ENCODE data around the gene PPP4C. TPM values are rescaled to one million over a fixed set of nuclear protein-coding genes. Genes with fewer than 3 reads are reported as not detected.

The PPP4C gene
- total and polyA plus RNA-seq, 12 donors = 34.5 to 82.1 (median 42.4) TPM

GRCh38 chr16:30104090-30104489 lies 28.3 kb downstream of the PPP4C start:
- TF ChIP-seq, protein P1, sequence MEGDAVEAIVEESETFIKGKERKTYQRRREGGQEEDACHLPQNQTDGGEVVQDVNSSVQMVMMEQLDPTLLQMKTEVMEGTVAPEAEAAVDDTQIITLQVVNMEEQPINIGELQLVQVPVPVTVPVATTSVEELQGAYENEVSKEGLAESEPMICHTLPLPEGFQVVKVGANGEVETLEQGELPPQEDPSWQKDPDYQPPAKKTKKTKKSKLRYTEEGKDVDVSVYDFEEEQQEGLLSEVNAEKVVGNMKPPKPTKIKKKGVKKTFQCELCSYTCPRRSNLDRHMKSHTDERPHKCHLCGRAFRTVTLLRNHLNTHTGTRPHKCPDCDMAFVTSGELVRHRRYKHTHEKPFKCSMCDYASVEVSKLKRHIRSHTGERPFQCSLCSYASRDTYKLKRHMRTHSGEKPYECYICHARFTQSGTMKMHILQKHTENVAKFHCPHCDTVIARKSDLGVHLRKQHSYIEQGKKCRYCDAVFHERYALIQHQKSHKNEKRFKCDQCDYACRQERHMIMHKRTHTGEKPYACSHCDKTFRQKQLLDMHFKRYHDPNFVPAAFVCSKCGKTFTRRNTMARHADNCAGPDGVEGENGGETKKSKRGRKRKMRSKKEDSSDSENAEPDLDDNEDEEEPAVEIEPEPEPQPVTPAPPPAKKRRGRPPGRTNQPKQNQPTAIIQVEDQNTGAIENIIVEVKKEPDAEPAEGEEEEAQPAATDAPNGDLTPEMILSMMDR (IDR thresholded peaks at IDR 0.05) = no peak
- H3K36me3 ChIP-seq = peaks cover 0 to 57% (median 0%) of the 10 kb centered on the region in 9 donors
- no peak overlapping the region for H3K27ac ChIP-seq
- peaks cover 0 to 11% (median 0%) of the 10 kb centered on the region in 11 donors for H3K9me3 ChIP-seq
- 76 to 86% methylated on average over 4 of the region's 4 CpGs for WGBS, 2 donors
- intact Hi-C loops (cut with DNase I) = no loop called here
- DNase-seq (no peak), ATAC-seq (no peak)
- H3K27me3 ChIP-seq = no peaks in the 10 kb centered on the region
- no peak overlapping the region for H3K4me3 ChIP-seq
- no peaks in the 10 kb centered on the region for H3K4me1 ChIP-seq

DNA sequence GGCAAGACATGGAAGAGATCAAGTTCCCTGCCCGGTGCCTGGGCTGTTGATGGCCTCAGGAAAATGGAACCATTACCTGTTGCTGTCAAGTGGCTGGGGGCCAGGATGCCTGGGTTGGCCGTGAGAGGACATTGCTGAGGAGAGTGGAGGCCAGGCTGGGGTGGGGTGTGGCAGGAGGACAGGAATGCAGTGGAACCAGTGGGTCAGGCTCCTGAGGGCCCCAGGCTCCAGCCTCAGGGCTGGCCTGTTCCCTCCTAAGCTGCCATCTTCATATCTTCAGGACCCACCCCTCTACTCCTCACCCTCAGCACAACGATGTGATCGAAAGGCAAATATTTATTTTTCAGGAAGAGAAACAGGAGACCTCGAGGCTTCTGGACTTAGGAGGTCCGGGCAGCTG lies 28.7 kb downstream of the PPP4C start:
- Histone ChIP-seq H3K9me3 (peaks cover 0 to 7% (median 0%) of the 10 kb centered on the region in 11 donors), H3K4me3 (no peak overlapping the region), H3K4me1 (no peaks in the 10 kb centered on the region), H3K27me3 (no peaks in the 10 kb centered on the region), H3K36me3 (peaks cover 0 to 61% (median 0%) of the 10 kb centered on the region in 9 donors), H3K27ac (no peak overlapping the region)
- ATAC-seq (no peak), DNase-seq (no peak)
- TF ChIP-seq, protein P1 (IDR thresholded peaks at IDR 0.05) = no peak
- WGBS, 2 donors = 87 to 91% methylated on average over 6 of the region's 6 CpGs
- intact Hi-C loops (cut with DNase I) = no loop called here

DNA sequence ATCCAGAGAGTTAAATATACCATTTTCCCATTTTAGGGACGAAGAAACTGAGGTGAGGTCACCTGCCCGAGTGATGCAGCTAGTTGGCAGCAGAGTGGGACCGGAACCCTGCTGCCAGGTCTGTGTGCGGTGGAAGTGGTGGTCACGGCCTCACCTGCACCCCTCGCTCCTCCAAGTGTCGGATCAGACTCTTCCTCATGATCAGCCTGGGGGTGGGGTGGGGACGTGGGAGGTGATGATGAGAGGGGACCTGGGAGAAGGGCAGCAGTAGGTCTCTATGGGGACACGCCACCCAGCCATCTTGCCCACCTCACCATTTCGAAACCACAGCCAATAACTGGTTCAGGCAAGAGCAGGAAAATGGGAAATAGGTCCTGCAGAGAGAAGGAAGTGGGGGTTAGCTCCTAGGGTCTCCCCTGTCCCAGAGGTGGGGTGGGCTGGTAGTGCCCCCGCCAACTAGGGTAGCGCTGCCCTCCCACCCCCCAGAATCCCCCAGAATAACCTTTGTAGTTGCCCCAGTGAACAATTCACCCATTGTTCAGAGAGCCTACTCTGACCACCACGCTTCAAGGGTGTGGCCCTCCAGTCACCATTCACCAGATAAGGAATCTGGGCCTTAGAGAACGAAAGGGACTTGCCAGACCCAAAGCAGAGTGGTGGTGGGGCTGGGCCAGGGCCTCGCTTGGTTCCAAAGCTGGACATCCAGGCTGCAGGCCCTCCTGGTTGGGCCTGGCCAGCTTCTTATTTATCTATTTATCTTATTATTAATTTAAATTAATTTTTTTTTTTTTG lies 32.5 kb downstream of the PPP4C start:
- intact Hi-C loops (cut with DNase I) = no loop called here

DNA sequence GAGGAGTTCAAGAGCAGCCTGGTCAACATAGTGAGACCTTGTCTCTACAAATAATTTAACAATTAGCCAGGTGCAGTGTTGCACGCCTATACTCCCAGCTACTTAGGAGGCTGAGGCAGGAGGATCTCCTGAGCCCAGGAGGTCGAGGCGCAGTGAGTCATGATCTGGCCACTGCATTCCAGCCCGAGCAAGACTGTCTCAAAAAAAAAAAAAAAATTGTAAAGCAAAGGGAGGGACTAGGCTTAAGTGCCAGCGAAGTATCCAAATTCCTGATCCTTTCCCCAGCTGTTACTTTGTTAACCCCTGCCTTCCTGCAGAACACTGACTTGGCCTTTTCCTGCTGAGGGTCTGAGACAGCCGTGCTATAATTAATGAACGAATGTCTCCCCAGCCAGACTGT lies 34.9 kb downstream of the PPP4C start:
- peaks cover 0 to 9% (median 0%) of the 10 kb centered on the region in 9 donors for H3K4me1 ChIP-seq
- WGBS, 2 donors = 58 to 62% methylated on average over 7 of the region's 7 CpGs
- no peak overlapping the region for H3K4me3 ChIP-seq
- H3K27me3 ChIP-seq = no peaks in the 10 kb centered on the region
- peaks cover 0 to 100% (median 14%) of the 10 kb centered on the region in 9 donors for H3K36me3 ChIP-seq
- no peaks in the 10 kb centered on the region for H3K9me3 ChIP-seq
- DNase-seq (no peak), ATAC-seq (no peak)
- intact Hi-C loops (cut with DNase I) = loop anchor here in 1 of 10 donors (10.0 kb wide), 1 partner anchor 314 kb away; no protein-coding TSS in a partner anchor
- H3K27ac ChIP-seq = no peak overlapping the region
- TF ChIP-seq, protein P1 (IDR thresholded peaks at IDR 0.05) = no peak

More for the DNA sequence above, 32.5 kb downstream of the PPP4C start:
- TF ChIP-seq, protein P1 (IDR thresholded peaks at IDR 0.05) = no peak
- DNase-seq = no peak
- H3K4me3 ChIP-seq = no peak overlapping the region
- WGBS, 2 donors = 85 to 86% methylated on average over 15 of the region's 15 CpGs
- H3K9me3 ChIP-seq = no peaks in the 10 kb centered on the region
- H3K27me3 ChIP-seq = no peaks in the 10 kb centered on the region
- ATAC-seq = peak in 1 of 8 donors; percentile 26
- peaks cover 0 to 97% (median 0%) of the 10 kb centered on the region in 9 donors for H3K36me3 ChIP-seq
- H3K27ac ChIP-seq = no peak overlapping the region
- peaks cover 0 to 4% (median 0%) of the 10 kb centered on the region in 9 donors for H3K4me1 ChIP-seq
